ENCODE measurements around the gene SSC4D.
"Not testable (repeated sequence)": the region's sequence is repeated elsewhere in the genome, so short reads cannot be mapped to it uniquely, and the experiment has no call there.

The SSC4D gene

DNA sequence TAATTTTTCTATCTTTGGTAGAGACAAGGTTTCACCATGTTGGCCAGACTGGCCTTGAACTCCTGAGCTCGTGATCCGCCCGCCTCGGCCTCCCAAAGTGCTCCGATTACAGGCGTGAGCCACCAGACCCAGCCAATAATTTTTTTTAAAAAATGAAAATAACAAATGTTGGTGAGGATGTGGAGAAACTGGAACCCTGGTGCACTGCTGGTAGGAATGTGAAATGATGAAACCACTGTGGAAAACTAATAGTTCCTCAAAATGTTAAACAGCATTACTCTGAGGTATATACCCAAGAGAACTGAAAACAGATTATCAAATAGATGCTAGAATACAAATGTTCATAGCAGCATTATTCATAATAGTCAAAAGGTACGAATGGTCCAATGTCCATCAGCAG, 27.7 kb downstream of the SSC4D start:
- no peak for DNase-seq

DNA sequence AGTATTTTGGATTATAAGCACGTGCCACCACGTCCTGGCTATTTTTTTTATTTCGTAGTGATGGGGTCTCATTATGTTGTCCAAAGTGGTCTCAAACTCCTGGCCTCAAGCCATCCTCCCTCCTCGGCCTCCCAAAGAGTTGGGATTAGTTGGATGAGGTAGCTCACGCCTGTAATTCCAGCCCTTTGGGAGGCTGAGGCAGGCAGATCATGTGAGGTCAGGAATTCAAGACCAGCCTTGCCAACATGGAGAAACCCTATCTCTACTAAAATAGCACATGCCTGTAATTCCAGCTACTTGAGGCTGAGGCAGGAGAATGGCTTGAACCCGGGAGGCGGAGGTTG, 28.9 kb downstream of the SSC4D start:
- no peak for DNase-seq

DNA sequence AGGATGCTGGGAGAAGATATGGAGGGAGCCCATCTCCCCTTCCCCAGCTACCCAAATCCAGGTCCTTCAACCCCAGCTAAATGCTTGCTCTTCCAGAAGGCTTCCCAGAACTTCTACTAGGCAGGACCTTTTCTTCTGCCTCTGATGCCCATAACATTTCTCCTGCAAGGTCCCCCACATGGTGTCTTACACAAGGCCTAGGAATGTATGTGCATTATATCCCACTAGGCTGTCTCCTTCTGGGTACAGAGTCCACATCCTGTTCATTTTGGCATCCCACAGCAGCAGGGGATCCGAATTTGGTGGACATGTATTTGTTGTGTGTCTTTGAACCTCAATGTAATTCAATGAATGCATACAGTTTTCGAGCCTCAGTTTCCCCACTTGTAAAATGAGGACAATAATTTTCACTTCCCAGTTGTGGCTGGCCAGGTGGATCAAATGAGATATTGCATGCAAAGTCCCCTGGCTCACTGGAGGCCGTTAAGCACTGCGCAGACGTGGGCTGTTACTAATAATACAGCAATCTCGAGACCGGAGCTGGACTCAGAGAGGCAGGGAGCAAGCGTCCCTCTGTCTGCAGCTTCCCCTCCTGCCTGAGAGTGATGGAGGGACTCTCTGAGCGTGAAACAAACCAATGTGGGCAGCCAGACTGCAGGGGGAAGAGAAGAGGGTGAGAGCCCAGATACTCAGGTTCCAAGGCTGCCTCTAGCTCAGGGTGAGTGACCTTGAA, 32.1 kb downstream of the SSC4D start:
- DNase-seq: no peak

DNA sequence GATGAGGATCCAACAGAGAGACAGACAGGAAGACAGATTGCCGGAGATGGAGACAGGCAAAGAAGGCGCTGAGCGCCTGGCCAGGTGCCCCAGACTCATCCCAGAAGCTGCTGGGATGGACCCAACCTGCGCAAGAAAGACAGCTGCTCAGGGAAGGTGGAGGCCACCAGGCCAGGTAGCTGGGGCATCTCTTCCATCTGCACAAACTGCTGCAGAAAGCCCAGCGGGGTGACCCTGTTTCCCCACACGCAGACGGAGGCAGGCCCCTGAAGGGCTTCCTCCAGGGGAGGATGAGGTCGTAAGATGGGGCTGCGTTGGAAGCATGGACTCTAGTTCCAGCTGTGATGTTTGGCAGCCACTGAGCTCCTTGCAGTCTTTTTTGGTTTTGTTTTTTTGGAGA, 34.2 kb downstream of the SSC4D start:
- DNase-seq: no peak

DNA sequence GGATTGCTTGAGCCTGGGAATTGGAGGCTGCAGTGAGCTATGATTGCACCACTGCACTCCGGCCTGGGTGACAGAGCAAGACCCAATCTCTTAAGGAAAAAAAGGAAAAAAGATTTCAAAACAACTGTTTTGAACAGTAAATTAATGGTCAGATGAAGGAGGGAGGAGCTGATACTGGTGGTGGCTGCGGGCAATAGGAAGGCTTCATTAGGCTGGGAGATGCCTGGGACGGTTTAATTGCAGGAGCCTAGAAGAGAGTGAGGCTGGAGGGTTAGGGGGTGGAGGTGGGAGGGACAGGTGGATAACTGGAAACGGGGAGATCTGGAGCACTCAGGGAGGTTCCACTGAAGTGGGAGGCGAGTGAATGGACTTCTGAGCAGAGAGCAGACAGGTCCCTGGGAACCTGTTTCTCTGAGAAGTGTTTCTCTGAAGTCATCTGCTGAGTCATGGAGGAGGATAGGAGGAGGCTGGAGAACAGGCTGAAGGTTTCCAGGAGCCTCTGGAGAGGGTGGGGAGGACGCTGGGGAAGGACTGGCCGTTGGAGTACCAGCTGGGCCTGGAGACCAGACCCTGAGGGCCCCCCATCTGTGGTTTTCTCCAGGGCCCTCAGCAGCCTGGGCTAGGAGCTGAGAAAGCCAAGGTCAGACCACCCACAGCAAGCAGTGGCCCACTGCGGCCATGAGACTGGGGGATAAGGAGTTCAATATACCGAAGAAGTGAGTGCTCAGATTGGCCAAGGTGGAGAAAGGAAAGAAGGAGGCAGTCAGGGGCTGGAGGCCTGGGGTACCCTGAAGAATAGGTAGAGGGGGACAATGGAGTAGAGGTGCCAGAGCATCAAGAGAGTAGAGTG, 36.3 kb downstream of the SSC4D start:
- no peak for DNase-seq

DNA sequence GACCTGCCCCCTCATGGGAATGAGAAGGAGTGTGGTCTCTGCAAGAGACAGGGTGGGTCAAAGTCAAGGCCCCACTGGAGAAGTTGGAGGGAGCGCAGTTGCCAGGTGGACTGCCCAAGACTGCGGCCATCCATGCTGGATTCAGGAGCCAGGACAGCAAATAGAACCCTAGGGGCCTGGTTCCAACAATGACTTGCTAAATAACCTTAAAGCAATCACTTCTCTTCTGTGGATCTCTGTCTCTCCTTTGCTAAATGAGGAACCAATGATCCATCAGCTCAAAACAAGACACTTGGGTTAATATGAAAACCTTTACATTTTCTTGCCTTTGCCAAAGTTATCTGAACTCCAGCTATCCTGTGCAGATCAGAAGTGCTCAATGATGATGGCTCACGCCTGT, 38.1 kb downstream of the SSC4D start:
- DNase-seq: no peak

DNA sequence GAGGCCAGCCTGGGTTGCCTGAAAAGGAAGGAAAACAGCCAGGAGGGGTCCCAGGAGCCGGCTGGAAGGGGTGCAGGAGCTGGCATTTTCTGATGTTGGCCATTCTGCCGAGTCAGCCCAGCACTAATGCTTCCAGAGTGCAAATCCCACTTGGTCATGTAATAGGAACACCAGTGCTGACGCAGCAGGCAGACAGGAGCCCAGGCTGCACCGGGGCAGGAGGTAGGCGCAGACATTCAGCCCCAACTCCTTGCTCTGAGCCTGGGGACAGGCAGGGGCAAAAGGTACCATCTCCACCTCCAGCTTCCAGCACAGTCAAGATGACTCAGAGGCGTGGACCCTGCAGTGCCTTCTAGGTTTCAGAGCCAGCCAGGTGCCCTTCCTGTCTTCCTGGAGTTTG, 40.5 kb downstream of the SSC4D start:
- no peak for DNase-seq

DNA sequence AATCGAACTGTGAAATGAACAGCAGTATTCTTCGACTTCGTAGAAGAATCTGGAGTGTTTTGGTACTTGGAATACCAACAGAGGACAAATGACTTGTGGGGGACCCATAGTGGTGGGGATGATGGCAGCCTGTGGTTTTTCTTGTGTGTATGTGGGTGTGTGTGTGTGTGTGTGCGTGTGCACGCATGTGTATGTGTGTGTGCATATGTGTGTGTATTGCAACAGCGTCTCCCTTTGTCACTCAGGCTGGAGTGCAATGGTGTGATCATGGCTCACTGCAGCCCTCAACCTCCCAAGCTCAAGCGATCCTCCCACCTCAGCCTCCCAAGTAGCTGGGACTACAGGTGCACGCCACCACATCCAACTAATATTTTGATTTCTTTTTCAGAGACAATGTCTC, 41.3 kb downstream of the SSC4D start:
- DNase-seq: no peak

DNA sequence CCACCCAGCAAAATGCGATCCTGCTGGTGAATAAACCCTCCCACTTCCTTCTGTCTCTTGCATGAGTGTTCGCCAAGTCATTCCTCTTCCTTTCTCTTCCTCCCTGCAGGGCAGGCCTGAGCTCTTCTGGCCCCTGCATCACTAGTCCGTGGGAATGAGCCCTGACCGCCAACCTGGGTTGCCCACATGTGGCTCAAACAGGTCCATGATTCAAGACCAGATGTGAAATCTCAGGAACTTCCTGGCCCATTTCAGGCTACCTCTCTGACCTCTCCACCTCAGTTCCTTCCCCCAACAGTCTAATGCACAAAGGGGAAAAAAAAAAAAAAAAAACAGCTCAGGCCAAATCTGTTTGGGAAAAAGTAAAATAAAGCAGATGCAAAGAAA, 45.3 kb downstream of the SSC4D start:
- no peak for DNase-seq

DNA sequence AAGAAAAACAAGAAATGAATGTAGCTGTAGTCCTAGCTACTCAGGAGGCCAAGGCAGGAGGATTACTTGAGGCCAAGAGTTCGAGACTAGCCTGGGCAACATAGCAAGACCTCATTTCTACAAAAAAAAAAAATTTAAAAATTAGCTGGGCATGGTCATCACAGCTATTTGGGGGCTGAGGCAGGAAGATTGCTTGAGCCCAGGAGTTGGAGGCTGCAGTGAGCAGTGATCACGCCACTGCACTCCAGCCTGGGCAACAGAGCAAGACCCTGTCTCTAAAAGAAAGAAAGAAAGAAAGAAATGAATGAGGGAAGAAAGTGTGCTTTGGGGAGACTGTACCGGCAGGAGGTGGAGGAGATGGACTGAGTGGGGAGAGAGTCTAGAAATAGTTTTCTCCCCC, 45.7 kb downstream of the SSC4D start:
- not testable (repeated sequence) for DNase-seq

DNA sequence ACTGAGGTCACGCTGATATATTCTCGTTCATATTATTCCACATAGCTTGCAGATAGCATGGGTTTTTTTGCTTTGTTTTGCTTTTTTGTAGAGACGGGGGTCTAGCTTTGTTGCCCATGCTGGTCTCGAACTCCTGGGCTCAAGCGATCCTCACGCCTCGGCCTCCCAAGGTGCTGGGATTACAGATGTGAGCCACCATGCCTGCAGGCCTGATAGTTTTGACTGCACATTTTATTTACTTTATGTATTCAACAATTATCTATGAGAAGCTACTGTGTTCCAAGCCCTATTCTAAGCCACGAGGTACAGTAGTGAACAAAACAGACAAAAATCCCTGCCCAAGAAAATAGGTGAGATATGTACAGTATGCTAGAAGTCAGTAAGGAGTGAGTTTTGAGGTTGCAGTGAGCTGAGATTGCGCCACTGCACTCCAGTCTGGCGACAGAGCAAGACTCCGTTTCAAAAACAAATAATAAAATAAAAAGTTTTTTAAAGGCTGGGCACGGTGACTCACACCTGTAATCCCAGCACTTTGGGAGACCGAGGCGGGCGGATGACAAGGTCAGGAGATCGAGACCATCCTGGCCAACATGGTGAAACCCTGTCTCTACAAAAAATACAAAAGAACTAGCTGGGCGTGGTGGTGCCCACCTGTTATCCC, 49.4 kb downstream of the SSC4D start:
- DNase-seq: no peak

DNA sequence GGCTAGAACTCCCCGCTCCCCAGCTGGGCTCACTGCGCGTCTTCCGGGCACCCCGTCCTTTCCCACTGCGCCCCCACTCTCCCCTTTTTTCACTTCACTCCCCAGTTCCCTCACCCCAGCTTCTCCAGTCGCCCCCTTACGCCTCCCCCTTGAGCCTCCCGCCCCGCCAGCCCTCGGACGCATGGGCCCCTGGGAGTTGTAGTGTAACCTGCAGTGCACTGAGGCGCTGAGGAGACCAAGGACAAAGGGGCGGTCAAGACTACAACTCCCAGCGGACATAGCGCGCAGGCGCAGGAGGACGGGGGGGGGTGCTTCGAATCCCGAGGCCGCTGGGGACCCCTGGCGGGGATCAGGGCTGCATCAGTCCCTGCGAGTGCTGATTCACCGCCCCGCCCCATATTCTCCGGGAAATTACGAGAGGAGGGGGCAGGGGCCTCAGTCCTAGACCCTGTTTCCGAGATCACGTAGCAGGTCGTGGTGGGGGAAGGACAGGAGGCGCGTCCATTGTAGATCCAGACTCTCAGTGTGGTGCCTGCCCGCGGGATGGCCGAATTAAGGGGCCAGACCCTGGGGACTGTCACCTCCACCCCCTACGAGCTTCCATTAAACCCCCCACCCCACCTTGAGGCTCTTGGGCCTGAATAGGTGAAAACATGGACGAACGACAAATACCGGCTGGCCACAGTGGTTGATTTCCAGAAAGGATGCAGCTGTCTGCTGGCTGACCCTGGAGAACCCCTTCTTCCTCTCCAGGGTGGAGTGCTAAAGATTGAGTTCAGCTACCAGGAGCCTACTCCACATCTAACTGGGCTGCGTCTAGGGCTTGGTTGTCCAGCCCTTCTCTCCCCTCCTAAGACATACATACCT, 50.2 kb downstream of the SSC4D start:
- peak; percentile 95 to 98 for DNase-seq

DNA sequence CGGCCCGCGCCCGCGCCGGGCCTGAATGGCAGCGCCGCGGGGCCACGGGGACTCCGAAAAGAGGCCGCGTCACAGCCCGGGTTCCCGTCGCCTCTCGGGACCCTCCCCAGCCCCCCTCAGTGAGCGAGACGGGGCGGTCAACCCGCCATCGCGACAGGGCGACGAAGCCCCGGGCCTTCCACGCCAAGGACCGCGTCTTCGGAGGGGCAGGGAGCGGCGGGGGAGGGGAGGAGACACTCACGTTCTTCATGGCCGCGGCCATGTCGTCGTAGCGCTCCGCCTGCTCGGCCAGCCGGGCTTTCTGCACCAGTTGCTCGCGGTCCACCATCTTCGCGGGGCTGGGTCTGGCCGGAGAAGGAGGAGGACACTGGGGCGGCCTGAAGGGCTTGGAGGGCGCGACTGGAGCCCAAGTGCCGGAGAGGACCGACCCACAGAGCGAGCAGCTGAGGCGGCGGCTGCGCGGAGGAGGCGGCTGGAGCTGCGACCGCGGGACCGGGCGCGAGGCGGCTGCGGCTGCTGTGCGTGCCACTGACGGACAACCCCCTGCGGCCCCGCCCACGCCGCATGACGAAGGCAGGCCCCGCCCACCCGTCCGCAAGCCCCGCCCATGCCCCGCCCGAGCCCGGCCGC, 50.9 kb downstream of the SSC4D start, which contains the start of gene YWHAG:
YWHAG (minus strand) TSS at position 511 of the 630 bp plus-strand sequence; CDS start at position 328, 183 bp downstream.
- peak; percentile 89 to 94 for DNase-seq

DNA sequence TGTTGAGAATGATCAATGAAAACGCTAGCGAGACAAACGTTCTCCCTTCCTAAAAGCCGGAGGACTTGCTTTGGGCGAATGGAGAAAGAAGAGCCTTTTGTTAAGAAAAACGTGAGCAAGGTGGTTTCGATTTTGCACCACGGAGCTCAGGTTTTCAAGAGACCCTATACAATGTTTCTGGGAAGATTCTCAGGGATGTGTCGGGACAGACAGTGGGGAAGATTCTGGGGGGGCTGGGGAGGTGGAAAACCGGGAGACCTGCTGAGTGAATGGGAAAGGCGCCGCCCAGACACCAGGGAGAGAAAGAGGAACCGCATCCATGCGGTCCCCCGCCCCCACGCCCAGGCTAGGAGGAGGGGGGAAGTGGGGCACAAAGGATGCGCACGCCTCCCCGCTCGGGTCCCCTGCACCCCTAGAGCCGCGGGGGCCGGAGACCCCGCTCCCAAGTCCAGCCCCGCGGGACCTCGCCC, 51.5 kb downstream of the SSC4D start:
- peak in 1 of 2 experiments; percentile 51 for DNase-seq

DNA sequence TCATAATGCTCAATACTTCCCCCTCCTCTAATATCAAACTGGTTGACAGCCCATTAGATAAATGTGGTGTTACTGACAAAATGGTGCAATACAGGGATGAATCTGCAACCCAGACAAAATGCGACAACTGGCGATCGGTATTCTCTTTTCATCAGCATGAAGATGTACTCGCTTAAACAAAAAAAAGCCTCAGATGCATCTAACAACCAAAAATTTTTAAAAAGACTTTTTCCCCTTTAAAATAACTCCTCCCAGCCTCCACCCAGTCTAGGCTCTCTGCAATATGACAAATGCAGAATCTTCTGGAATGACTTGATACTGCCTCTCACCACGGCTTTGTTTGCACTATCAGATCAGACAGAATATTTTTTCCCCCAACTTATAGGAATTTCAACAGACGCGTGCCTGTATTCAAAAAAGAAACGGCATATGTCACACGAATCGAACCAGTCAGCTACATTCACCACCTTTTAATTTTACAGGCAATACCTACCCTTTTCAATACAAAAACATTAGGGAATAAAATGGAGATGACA, 52.0 kb downstream of the SSC4D start:
- no peak for DNase-seq

DNA sequence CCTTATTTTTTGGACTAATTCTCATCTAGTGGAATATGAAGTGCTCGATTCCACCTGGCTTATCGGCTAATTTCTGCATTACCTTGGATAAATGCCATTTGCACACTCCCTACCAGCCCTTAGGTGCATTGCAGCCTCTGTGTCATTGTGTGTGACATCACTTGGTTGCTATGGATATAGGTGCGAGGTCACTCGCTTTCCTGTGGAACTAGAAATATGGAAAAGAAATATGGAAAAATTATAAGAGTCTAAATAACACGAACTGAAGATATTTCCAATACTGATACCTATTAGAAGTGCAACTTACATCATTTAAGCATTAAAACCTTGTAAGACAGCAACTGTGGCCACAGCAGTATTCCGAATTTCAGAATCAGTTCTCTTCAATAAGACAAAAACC, 52.7 kb downstream of the SSC4D start:
- DNase-seq: no peak

DNA sequence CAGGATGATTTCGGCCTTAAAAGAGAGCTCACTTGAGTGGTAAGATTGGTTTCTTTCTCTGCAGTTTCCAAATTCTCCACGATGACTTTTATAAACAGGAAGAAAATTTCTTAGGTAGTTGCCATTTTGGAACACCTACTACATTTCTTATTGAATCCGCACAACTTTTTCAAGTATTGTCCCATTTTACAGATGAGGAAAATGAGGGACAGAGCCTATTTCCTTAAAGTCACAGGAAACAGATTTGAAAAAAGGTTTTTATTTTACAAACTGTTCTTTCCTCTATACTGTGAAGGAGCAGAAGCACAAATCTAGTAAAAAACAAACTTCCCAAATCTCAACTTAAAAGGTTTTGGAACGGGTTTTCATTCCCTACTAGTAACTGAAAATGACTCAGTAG, 53.4 kb downstream of the SSC4D start:
- DNase-seq: no peak

DNA sequence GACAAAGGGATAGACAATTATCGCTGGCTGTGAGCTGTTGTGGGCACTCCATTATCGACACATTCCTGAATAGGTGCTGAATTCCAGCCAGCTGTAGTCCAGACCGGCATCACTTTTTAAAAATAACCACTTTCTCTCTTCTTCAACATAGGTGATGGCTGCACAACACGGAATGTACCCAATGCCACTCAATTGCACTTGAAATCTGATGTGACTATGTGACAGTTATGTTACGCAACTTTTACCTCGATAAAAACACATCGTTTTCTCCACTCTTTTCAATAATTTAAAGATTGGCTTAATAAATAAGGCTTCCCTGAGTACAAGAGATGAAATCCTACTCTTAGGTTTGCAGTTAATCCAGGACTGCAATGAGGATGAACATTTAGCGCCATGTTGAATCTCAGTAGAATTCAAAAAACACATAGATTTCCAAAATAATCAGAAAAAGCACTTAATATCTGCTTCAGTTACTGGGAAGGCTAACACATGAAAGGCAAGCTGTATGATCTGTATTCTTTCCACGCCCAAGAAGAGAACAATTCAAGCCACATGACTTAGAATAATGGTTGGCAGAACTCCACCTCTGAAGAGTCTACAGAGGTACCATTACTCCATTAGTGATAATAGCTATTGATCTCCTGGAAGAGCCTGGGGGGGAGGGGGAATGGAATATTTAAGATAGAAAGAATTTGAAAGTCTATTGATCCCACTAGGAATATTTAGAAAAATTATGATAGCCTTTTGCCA, 54.3 kb downstream of the SSC4D start:
- DNase-seq: no peak

DNA sequence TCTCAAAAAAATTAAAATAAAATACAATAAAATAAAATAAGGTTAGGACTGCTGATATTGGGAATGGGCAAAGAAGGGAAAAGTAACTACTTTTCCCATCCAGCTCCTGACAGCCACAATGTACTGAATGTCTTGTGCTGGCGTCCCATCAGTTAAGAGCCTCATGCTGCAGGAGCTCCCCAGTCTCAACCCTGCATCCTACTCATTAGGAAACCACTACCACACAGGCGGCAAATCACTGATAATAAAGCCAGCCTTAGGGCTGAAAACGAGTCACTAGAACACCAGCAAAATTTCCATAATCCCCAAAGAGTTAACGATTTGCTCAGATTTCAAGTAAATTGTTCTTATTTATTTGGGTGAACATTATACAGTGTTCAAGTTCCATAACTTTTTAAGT, 55.0 kb downstream of the SSC4D start:
- DNase-seq: no peak

DNA sequence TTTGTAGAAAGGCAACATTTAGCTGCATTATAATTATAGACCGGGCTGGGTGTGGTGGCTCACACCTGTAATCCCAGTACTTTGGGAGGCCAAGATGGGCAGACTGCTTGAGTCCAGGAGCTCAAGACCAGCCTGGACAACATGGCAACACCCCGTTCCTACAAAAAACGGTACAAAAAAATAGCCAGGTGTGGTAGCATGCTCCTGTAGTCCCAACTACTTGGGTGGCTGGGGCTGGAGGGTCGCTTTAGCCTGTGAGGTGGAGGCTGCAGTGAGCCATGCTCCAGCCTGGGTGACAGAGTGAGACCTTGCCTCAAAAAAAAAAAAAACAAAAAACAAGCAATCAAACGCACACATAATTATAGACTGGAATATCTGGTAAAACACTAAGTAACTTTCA, 55.8 kb downstream of the SSC4D start:
- DNase-seq: no peak

DNA sequence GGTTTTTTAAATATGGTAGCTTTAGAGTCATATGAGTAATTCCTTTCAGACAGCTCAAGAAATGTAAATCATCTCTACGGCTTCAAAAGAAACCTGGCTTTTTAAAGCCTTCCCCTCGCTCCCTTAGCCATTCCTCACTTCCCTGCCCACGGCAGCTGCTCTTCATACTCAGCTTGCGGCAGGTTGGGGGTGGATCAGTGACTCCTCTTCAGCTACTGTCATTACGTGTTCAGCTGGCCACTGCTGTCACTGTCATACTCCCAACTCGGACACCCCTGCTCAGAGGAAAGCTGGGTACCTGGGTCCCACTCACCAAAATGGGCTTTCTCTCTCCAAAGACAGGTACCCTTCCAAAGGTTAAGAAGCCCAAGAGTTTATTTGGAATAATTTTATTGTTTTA, 57.3 kb downstream of the SSC4D start:
- DNase-seq: no peak
